Measurements from ENCODE around the gene TKFC.

TKFC gene

GRCh38 chr11:61332797-61333549 is at the start of gene TKFC, which contains the start of gene DDB1:
TSS of gene TKFC (plus strand) at chr11:61333228. CDS start at chr11:61334729, 1,501 bp downstream.
TSS of gene DDB1 (minus strand) at chr11:61333105. CDS start at chr11:61332968, 137 bp downstream.
- TF ChIP-seq GATA1 (IDR thresholded peaks at IDR 0.05; ENCODE audit: low read depth, low read length): no peak
- TF ChIP-seq POLR2A (IDR thresholded peaks at IDR 0.05; ENCODE audit: low read length): peak; percentile 90
- DNase-seq: peak; percentile 95 to 96

DNA sequence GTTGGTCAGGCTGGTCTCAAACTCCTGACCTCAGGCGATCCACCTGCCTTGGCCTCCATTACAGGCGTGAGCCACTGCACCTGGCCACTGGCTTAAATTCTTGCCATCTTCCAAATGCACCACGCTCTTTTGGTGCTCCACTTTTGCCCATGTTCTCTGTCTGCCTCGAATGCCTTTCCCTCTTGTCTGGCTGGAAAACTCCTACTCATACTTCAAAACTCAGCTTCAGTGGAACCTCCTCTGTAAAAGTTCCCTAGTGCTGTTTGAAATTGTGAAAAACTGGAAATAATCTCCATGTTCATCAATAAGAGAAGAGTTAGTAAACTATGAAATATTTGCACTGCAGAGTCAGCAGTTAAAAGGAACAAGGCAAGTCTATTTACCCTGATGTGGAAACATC is 49.4 kb upstream of the TKFC start:
- DNase-seq: no peak
- TF ChIP-seq GATA1 (IDR thresholded peaks at IDR 0.05; ENCODE audit: low read depth, low read length) (no peak), POLR2A (IDR thresholded peaks at IDR 0.05; ENCODE audit: low read length) (no peak)

DNA sequence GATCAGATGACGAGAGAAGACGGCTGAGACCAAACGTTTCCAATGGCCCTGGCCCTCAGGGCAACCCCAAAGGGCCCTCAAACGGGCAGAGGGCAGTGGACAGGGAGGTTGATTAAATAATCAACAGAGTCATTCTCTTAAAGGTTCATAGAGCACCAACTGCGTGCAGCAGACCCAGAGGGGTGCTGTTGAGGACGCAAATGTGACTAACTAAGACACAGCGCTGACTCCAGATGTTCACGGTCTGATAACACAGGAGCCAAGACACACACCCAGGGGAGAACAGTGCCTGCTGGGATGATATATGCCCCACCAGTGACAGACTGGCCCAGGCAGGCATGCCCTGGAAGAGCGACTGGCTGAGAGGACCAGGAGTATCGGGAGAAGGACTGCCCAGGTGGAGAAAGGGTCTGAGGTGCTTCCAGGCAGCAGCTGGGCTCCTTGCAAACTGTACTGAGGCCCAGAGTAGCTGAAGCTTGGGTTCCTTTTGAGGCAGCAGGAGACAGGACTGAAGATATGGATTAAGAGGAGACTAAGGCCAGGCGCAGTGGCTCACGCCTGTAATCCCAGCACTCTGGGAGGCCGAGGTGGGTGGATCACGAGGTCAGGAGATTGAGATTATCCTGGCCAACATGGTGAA is 45.6 kb upstream of the TKFC start:
- peak; percentile 97 to 99 for DNase-seq

DNA sequence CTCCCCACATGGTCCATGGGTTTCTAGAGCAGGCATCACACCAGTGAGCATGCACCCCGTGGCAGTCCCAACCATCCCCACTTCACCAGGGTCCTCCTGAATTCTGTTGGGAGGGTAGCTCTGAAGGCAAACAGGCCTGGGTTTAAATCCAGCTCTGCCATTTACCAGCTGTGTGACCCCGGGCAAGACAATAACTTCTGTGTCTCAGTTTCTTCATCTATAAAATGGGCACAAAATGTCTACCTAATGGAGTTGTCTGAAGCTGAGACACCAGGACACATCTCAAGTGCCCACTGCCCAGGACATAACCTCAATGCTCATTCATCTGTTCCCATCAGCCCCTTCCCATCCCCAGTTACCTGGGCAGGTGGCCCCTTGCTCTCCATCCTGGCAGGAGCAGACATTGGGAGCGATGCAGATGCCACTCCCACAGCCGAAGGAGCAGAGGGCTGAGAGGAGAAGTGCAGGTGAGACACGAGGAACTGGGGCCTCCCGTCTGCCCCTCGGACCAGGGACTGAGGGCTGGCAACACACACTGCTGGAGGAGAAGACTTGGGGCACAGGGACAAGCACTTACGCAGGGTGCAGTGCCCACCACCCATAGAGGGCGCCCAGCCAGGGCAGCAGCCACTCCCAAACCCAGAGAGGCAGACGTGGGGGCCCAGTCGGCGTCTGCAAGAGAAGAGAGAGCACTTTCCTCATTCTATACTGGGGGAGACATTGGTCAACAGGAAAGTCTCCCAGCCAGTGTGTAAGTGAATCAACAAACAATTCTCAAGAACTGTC is 41.9 kb upstream of the TKFC start:
- no peak for TF ChIP-seq GATA1 (IDR thresholded peaks at IDR 0.05; ENCODE audit: low read depth, low read length)
- no peak for TF ChIP-seq POLR2A (IDR thresholded peaks at IDR 0.05; ENCODE audit: low read length)
- DNase-seq: peak; percentile 31 to 48

More for the DNA sequence above, 45.6 kb upstream of the TKFC start:
- TF ChIP-seq POLR2A (IDR thresholded peaks at IDR 0.05; ENCODE audit: low read length) (peak; percentile 82), GATA1 (IDR thresholded peaks at IDR 0.05; ENCODE audit: low read depth, low read length) (peak; percentile 90)

DNA sequence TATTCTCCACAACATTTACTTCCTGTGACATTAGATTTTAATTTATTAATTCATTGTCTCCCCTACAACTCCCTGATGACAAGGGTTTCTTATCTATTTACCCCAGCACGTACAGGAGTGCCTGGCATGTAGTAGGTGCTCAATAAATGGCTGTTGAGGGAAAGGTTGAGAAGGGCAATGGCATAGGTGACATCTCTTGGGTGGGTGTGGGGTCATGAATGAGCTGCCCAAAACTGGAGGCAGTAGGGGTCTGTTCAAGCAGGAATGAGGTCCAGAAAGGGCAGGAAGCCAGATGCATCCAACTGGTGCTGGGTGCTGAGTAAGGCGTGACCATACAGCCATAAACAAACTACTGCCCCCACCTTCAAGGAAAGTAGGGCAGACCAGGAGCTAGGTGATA is 40.7 kb upstream of the TKFC start:
- TF ChIP-seq GATA1 (IDR thresholded peaks at IDR 0.05; ENCODE audit: low read depth, low read length) (no peak), POLR2A (IDR thresholded peaks at IDR 0.05; ENCODE audit: low read length) (no peak)
- DNase-seq: peak; percentile 41 to 68

- DNase-seq: peak; percentile 80
- no peak for TF ChIP-seq GATA1 (IDR thresholded peaks at IDR 0.05; ENCODE audit: low read depth, low read length)
- peak; percentile 68 for TF ChIP-seq POLR2A (IDR thresholded peaks at IDR 0.05; ENCODE audit: low read length)
These were observed 38.9 kb upstream of the TKFC start for GRCh38 chr11:61293867-61294716.

- peak; percentile 91 to 93 for DNase-seq
- TF ChIP-seq GATA1 (IDR thresholded peaks at IDR 0.05; ENCODE audit: low read depth, low read length): no peak
- TF ChIP-seq POLR2A (IDR thresholded peaks at IDR 0.05; ENCODE audit: low read length): peak; percentile 23
These were observed 38.1 kb upstream of the TKFC start, which contains the start of gene VWCE for GRCh38 chr11:61294717-61295595. TSS of gene VWCE (minus strand) at chr11:61295316. CDS start at chr11:61295037, 279 bp downstream.

DNA sequence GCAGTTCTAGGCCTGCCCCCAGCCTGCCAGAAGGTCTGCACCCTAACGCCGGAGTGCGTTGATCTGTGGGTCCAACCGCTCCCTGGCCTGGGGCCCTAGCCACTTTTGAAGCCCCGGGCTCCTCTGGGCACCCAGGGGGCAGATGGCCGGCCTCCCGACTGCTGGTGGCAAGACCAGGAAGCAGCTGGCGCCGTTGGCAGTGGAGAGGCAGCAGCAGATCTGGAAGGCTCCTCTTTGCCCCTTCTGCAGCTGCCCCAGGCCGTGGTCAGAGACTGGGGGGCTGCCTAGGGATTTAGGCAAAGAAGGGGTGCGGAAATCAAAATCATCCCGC is 37.5 kb upstream of the TKFC start:
- DNase-seq: no peak
- TF ChIP-seq GATA1 (IDR thresholded peaks at IDR 0.05; ENCODE audit: low read depth, low read length): no peak
- TF ChIP-seq POLR2A (IDR thresholded peaks at IDR 0.05; ENCODE audit: low read length): no peak

DNA sequence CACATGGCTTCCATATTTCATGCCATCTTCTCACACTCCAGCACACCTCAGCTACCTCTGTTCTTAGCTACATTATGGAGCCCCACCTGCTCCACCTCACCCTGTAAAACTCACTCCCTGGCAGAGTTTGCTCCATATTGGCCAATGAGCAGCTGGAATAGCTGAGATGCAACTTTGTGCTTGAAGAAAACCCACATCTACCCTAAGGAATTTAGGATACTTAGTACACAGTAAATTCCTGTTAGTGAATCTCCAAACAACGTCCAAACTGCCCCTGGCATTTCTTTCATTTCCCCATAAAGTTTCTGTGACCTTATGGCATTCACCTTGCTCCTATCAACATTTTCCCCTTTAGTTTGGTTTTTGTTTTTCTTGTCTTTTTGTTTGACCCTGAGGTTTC is 35.7 kb upstream of the TKFC start:
- TF ChIP-seq GATA1 (IDR thresholded peaks at IDR 0.05; ENCODE audit: low read depth, low read length) (no peak), POLR2A (IDR thresholded peaks at IDR 0.05; ENCODE audit: low read length) (no peak)
- DNase-seq: no peak

DNA sequence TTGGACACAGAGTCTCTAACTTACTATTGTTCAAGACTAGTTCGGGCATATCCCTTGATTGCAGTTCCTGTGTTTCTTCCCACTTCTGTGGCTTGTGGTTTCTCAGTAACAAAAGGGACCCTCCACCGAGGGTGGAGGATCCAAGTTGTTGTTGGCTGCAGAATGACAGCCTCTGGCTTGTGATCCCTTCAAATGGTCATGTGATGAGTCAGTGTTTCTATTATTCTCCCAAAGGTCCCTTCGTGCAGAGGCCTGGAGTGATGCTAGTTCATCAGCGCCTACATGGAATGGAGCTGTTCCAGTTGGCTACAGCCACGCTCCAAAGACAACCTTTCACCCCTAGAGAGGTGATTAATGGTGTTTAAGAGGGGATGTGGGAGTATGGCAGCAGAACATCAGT is 35.3 kb upstream of the TKFC start:
- TF ChIP-seq POLR2A (IDR thresholded peaks at IDR 0.05; ENCODE audit: low read length) (no peak), GATA1 (IDR thresholded peaks at IDR 0.05; ENCODE audit: low read depth, low read length) (no peak)
- DNase-seq: no peak

DNA sequence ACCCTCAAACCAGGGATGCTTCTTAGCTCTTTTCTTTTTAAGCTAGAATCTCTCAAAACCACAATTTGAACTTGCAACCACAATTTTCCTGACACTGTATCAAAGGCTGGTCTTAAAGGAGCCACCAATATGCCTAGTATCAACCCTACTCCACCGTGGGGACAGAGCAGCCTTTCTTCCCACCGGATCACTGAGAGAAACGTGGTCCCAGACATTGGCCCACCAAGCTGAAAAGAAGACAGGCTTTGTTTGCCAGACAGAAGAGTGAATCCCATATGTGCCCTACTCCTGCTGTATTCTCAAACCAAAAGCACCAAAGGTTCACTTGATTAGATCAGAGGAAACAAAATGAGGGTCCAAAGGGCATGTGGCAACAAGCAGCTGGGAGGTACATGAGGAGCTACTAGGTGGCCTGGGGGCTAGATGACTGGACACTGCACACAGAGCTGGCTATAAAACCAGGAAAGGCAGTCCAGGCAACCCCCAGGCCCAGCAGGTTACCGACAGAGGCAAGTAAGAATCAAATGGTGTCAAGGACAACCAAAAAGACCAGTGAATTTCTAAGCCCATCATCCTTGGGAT is 34.3 kb upstream of the TKFC start:
- TF ChIP-seq GATA1 (IDR thresholded peaks at IDR 0.05; ENCODE audit: low read depth, low read length): no peak
- no peak for TF ChIP-seq POLR2A (IDR thresholded peaks at IDR 0.05; ENCODE audit: low read length)
- no peak for DNase-seq

DNA sequence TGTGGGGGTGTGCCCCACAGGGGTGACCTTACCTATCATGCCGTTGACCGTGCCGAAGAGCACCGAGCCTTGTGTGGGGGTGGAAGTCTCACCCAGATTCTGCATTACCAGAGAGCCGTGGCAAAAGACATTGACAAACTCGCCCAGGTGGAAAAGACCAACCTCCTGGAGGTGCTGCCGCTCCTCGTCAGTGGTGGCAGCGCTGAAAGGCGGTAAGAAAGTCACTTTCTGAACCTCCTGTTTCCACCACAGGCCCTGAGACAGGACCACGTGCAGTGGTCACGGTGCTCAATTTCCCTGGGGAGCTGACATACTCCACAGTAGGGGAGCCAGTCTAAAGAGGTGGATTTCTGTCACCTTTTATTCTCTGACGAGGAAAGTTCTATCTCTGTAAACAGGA is 30.5 kb upstream of the TKFC start:
- DNase-seq: no peak

More for the DNA sequence above, 30.5 kb upstream of the TKFC start:
- TF ChIP-seq GATA1 (IDR thresholded peaks at IDR 0.05; ENCODE audit: low read depth, low read length): no peak
- no peak for TF ChIP-seq POLR2A (IDR thresholded peaks at IDR 0.05; ENCODE audit: low read length)

Data from erythroblast (primary cell).